Measurements from ENCODE around the gene ANKH.

- no peak for TF ChIP-seq CTCF (conservative IDR thresholded peaks at IDR 0.05 in 1 of 2, IDR thresholded peaks at IDR 0.05 in 1 of 2; ENCODE audit: extremely low read depth in 1 of 2, insufficient read depth in 1 of 2, low read depth in 1 of 2, low read length in 2 of 2)
- TF ChIP-seq EZH2 (IDR thresholded peaks at IDR 0.05; ENCODE audit: borderline replicate concordance, low read length) = no peak
These were observed 127.8 kb downstream of the ANKH start for GRCh38 chr5:14743601-14744295.
